Measurements from ENCODE around the gene BTNL3.
"Not testable (repeated sequence)": the region's sequence is repeated elsewhere in the genome, so short reads cannot be mapped to it uniquely, and the experiment has no call there.

Gene BTNL3

DNA sequence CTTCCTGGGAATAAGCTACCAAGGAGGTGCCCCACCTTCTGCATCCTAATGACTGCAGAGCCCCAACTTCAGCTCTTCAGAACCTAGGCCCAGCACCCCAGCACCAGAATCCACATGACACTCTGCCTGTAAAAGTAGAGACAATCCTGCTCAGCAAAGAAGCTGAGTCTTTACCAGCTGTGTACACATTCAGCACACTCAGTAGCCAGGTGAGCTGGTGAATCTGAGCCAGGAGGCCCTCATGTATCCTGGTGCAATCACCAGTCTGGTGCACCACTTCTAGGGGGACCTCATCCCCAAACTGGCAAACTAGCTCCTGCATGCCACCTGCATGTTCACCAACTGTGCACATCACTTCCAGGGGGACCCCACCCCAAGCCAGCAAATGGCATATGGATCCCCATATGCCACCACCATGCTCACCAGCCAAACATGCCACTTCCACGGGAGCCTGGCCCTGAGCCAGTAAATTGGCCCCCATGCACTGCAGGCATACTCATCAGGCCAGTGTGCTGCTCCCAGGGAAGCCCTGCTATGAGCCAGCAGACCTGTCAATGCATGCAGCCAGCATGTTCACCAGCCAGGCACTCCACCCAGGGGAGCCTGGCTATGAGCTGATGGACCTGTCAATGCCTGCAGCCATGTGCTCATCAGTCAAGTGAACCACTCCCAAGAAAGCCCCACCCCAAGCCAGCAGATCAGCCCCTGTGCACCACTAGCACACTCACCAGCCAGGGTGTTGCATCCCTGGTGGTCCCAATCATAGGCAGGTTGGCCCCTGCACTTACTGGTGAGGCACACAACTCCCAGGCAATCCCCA, 35.8 kb downstream of the BTNL3 start:
- DNase-seq (ENCODE audit: low spot score): no peak

DNA sequence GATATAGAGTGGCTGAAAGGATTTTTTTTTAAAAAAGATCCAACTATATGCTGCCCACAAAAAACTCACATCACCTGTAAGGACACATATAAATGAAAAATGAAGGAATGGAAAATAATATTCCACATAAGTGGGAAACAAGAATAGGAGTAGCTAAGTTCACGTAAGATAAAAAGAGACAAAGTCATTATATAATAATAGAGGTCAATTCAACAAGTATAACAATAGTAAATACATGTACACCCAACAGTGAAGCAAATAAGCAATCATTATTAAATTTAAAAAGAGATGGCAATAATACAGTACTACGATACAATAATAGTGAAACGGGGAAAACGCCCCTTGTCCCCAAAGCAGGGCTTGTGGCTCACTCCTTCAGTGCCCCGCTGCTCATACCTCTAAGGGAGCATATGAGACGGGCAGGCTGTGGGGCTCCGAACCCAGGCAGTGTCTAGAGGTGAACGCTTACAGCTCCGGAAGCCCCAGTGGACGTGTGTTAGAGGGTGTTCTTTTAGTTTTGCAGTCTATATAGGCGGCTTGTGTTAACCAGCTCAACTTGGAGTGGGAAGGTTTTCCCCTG, 38.9 kb downstream of the BTNL3 start:
- DNase-seq (ENCODE audit: low spot score): no peak

DNA sequence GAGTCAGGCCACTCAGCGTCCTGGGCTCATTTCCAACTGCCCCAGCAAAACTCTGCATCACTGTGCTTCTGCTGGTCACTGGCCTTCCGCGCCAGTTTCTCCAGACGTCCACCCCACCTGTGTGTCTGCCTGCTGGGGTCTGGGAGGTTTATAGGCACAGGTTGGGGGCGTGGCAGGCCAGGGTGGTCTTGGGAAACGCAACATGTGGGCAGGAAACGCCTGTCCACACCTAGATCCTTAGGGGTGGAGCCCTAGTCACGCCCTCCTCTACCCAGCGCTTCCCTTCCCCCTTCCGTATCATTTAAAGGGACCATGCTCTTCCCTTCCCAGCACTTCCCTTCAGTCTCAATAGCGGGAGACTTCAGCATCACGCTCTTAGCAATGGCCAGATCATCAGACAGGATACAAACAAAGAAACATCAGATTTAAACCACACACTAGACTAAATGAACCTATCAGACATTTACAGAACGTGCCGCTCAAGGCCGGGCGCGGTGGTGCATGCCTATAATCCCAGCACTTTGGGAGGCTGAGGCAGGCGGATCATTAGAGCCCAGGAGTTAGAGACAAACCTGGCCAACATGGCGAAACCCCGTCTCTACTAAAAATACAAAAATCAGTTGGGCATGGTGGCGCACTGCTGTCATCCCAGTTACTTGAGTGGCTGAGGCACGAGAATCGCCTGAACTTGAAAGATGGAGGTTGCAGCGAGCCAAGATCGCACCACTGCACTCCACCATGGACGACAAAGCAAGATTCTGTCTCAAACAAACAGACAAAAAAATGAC, 39.6 kb downstream of the BTNL3 start:
- no peak for DNase-seq (ENCODE audit: low spot score)

DNA sequence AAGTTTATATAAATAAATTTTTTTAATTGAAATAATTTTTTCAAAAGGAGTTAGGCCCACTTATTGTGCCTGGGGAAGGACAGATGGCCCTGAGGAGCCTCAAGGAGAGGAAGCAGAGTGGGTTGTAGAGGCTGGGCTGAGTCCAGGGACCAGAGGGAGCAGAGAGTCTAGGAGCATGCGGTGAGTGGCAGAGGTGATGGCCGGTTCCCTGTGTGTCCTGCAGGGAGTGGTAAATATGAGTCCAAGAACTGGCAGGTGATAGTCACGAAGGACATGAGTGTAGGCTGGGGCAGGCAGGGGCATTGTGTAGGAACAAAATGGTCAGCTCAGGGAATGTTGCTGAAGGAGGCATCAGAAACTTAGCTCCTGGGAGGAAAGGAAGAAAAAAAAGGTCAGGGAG, 43.1 kb downstream of the BTNL3 start:
- no peak for DNase-seq (ENCODE audit: low spot score)

DNA sequence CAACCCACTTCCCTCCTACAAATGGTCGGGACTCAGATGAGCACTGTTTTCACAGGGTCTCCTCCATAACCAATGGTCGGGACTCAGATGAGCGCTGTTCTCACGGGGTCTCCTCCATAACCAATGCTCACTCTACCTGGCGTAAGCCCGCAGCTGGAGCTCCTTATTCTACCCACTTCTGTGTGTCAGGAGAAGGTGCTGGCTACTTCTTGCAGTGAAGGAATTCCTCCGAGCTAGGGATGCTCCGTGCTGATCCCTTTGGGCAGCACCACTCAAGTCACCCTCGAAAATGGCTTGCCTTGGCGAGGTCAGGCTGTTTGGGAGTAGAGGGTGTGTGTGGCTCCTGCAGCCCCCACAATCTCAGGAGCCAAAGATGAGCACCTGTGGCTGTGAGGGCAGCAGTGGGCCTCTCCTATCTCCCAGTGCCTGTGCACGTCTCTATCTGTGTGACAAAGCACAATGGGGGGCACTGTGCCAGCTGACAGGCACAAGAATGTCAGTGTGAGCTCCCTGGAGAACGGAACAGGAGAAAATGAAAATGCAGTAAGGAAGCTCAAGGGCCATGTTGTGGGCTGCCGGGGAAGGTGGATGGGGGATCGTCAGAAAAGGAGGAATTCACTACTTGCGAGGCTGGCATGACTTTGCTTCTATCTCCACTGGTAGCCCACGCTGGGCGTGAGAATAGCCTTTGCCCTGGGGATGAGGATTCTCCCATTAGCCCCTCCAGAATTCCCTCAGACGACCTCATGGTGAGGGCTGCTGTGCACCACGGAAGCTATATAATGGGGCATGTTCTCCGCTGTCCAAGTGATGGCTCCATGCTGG, 47.6 kb downstream of the BTNL3 start:
- no peak for DNase-seq (ENCODE audit: low spot score)

DNA sequence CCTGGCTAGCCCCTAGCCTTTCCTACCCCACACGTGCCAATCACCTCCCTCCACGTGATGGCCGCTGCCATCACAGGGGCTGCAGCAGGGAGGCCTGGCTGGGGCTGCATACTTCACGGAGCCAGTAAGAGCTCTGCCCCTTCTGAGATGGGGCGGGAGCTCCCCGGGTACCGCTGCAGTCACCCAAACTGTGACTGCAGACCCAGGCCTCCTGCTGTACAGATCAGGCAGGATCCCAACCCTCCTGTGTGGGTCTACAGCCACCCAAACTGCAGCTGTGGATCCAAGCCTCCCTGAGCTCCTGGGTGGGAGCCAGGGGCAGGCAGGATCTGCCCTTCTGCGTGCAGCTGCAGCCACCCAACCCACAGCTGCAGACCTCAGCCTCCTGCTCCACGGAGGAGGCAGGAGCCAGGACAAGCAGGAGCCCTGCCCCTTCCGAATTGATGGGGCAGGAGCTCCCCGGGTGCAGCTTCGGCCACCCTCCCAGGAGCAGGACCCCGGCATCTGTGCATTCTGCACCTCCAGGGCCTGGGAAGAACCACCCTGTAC, 48.2 kb downstream of the BTNL3 start:
- DNase-seq (ENCODE audit: low spot score): no peak

DNA sequence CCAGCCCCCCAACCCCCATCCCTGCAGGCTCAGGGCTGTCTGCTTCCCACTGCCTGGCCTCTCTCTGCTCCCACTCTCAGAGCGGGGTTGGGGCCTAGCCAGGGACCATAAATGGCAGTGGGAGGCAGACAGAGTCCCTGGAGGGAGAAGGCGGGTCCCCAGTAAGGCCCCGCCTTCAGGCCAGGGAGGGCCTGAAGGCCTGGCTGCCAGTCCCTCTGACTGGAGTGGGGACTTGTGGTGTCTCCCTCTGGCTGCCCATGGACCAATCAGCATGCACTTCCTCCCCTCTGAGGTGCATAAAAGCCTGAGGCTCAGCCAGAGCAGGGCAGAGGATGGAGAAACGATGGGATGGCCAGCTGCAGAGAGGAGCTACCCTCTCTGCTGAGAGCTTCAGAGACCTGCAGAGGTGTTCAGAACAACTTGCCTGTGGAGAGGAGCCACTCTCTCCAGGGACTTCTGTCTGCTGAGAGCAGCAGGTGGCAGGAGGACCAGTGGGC, 48.8 kb downstream of the BTNL3 start:
- no peak for DNase-seq (ENCODE audit: low spot score)

DNA sequence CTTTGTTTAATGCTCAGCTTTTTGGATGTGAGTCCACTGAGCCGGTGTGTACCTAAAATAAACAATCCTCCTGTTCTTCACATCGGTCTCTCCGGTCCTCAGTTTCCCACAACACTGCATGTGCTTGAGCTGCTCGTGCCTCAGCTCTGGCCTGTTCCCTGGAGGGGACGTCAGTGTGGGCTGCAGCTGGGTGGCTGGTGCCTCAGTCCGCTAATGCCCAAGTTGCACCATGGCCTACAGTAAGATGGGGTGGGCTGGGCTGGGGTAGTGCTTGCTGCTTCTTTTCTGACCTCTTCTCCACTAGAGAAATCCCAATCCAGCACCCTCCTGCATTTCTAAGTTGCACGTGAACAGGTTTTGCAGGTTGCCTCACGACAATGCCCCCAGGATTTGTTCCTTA, 50.8 kb downstream of the BTNL3 start:
- no peak for DNase-seq (ENCODE audit: low spot score)

DNA sequence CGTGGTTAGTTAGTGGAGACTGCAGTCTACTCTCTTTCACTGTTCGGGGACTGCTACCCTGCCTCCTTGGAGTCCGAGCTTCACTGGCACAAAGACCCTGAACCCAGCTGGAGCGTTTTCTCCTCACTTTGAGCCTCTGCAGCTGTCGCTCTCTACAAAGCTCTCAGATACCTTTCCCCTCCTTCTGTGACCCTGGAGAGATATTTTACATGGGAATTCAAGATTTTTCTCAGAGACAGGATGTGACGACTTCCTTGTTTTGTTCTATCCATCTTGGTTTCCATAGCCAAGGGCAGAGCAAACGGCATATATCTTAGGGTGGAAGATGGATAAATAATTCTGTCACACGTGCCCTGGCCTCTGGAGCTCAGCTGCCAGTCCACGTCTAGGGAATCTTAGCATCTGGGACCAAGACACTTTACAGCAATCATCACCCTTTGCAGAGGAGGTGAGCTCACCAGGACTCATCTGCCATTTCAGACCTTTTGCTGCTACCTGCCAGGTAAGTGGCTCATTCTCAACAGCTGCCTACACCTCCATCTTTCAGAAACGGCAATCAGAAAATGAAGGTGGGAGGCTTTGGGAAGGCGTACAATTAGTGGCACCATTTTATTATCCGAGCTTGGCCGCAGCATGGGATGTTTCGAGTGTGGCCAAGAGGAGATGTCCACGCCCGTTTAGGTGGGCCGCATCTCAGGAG, 51.4 kb downstream of the BTNL3 start, which contains the start of gene BTNL9:
TSS of gene BTNL9 (plus strand) at position 336 of the 700 bp plus-strand sequence. CDS start 5,224 bp downstream, outside the sequence.
- DNase-seq (ENCODE audit: low spot score): no peak

DNA sequence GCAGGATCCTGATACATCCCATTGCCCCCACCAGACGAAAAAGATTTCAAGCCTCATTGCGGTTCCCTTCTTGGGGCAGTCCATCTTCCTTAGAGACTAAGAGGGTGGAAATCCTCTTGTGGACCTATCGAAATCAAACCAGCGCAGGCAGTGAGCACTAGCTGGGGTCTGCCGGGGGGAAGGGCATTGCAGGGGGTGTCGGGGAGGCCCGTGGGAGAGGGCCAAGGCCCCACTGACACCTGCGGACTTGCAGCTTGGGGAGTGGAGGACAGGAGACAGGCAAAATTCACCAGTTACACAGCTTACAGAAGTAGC, 51.9 kb downstream of the BTNL3 start:
- no peak for DNase-seq (ENCODE audit: low spot score)

DNA sequence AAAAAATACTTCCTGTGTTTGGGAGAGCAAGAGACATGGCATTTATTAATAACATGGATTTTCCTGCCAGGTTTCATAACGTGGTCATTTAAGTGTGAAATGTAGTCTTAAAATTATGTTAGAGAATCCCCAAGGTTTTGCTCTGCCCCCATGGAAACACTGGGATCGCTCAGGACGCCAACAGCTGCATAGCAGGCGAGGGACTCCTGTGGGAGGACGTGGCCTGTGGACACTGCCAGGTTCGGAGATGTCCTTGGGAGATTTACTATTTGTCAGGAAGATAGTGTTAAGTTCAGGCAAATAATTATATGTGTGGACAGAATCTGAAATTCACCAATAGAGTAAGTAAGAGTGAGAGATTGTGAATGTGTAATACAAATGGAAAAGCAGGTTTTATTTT, 52.4 kb downstream of the BTNL3 start:
- no peak for DNase-seq (ENCODE audit: low spot score)

DNA sequence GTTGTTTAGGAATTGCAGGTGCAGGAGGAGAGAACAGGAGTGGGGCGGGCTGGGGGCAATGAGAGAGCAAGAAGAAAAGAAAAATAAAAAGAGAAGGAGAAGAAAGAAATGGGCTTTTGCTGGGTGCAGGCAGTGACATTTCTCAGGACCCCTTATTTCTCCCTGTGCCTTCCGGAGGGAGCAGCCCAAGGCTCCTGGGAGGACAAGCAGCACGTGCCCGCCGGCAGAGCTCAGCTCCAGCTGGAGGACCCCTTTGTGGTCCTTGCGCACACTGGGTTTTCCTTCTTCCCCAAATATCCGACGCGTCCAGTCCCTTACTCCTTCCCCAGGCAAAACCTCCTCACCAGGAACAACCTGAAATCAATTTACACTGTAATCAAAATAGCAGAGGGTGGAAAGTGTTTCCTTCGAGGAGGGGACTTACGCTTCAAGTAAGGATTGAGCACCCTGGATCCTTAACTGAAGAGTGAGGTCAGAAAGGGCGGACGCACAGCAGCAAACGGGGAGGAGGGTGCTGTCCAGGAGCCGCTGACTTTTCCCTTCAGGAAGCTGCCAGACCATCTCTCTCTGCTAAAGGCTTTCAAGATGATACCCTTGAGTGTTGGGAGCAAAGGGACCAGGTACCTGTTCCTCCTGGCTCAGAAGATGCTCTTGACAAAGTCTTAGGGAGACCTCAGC, 53.5 kb downstream of the BTNL3 start:
- no peak for DNase-seq (ENCODE audit: low spot score)

DNA sequence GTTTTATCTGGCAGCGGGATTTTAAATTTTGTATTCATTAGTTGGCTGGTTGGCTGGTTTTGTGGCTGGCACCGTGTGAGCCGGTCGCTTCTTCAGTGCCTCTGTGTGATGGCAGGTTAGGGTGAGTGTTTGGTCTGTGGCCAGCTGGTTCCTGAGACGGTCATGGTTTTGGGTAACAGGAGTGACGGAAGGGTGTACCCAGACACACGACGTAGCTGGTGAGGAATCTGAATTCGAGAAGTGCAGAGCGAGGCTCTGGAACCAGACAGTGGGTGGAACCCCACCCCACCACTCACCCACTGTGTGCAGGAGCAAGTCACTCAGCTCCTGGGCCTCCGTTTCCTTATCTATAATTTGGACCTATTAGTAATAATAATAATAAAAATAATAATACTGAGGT, 54.1 kb downstream of the BTNL3 start:
- no peak for DNase-seq (ENCODE audit: low spot score)

DNA sequence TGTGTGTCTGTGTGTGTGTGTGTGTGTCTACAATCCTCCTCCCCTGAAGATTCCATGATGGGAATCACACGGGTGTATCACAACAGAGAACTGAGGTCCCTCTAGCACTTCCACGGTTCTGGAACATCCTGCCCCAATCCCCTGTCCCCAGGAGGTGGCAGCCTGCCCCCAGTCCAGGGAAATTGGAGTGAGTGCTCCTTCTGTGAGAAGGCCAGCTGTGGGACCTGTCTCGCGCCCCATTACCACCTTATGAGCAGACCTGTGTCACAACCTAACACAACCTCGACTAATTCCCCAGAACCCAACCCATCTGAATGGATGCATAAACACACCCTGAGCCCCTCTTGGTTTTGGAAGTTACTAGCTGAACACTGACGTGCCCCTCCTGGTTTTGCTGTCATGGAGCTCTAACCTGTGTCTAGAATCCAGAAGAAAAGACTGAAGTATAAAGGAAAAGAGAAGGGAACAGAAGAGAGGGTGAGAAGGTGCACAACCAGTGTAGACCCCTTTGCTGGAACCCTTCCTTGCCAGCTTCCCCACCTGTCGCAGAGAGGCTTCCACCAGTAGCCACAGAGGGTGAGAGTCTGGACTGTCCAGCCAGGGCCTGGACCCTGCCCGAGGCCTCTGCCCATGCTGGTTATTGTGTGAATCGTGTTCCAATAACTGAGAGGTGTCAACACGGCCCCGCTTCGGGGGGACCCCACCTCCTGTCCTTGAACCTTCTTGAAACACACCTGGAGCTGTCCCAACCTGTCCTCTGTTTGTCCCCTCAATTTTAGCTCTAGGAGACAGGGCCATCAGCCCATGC, 54.8 kb downstream of the BTNL3 start:
- DNase-seq (ENCODE audit: low spot score): peak; percentile 14

DNA sequence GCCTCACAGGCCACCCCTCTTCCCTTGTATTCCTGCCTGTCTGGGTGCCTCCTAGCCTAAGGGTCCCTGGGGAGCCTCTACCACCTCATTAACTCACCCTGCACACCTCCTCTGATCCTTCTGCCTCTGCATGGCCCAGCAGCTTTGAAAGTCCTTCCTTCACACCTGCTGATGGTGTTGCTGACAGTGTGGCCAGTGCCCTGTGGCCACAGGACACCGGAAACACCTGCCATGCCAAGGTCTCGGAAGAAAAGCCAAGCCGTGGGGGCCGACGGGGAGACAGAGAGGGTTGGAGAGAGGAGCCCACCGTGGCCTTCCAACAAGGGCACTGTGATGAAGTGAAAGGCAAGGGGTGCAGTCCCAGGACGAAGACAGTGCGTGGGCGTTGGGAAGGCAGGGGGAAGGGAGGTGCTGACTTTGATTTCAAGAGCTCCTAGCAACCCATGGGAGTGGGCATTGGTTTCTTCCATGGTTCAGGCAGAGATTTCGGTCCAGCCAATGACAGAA, 55.5 kb downstream of the BTNL3 start:
- no peak for DNase-seq (ENCODE audit: low spot score)

DNA sequence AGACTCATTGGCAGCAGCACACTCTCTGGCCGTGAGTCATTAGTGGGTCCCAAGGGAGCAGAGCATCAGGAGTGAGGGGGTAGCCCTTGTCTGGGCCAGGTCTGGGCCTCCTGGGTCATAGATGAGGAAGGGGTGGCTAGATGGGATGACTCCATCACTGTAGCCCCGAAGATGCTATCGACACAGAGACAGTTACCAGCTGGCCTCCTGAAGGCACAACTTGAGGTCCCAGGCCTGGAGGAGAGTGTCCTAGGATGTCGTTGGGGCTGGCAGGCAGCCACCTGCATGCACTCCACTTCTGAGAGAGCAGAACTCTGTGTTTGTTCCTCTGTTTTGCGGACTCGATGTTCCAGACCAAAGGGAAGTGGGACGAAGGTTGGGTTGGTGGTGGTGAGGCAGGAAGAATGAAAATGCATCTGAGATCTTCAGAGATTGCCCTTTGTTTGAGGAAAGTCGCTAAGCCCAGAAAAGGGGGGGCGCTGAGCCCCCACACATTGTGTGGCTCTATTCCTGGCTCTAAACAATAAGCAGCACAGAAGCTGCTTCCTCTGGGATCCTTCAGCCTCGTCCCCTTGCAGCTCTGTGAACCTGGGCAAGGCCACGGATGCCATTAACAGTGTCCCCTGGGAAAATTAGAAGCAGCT, 56.1 kb downstream of the BTNL3 start:
- DNase-seq (ENCODE audit: low spot score): no peak

DNA sequence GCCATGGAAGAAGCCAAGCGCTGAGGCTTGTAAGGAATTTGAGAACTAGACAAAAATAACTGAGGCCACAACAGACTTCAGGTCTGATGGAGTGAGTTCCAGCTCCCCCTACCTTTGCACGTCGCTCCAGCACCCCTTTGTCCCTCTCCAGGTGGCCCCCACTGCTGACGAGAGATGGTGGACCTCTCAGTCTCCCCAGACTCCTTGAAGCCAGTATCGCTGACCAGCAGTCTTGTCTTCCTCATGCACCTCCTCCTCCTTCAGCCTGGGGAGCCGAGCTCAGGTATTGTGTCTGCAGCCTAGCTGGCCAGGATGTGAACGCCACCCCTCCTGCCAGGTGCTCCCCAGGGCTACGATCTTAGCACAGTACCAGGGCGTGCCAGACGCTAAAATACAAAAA, 56.7 kb downstream of the BTNL3 start:
- no peak for DNase-seq (ENCODE audit: low spot score)

DNA sequence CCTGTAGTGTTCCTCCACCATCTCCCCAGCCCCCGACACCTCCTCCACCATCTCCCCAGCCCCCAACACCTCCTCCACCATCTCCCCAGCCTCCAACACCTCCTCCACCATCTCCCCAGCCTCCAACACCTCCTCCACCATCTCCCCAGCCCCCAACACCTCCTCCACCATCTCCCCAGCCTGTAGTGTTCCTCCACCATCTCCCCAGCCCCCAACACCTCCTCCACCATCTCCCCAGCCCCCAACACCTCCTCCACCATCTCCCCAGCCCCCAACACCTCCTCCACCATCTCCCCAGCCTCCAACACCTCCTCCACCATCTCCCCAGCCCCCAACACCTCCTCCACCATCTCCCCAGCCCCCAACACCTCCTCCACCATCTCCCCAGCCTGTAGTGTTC, 57.2 kb downstream of the BTNL3 start:
- not testable (repeated sequence) for DNase-seq (ENCODE audit: low spot score)

DNA sequence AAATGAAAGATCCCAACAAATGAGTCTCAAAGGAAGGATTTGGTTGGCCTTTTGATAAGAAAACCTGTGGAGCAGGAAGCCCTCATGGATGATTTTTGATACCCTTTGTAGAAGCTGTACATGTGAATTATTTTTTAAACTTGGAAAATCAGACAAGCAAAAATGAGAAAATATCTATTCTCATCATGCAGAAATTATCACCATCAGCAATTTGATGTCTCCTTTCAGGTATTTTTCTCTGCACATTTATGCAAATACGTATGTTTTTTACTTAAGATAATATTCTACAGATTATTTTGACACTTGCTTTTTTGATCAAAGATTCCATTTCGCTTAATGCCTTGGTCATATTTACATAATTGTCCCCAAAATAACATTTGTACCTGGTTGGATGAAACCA, 58.6 kb downstream of the BTNL3 start:
- DNase-seq (ENCODE audit: low spot score): no peak

Measured in hematopoietic multipotent progenitor cell treated with erythropoietin and hydrocortisone succinate and interleukin-3 and kit ligand, for 15 days (in vitro differentiated cells).